Measurements from ENCODE around the gene UPK1B.

The UPK1B gene

GRCh38 chr3:119177321-119177720 is 3.9 kb downstream of the UPK1B start:
- DNase-seq: no peak

GRCh38 chr3:119181765-119182164 is 8.4 kb downstream of the UPK1B start:
- DNase-seq: no peak

GRCh38 chr3:119184111-119184510 is 10.7 kb downstream of the UPK1B start:
- DNase-seq: no peak

- DNase-seq: no peak
Observed at GRCh38 chr3:119184796-119185570, 11.6 kb downstream of the UPK1B start.

GRCh38 chr3:119187266-119187665 is 13.9 kb downstream of the UPK1B start:
- no peak for DNase-seq

GRCh38 chr3:119191800-119192199 is 18.4 kb downstream of the UPK1B start:
- DNase-seq: no peak

- DNase-seq: no peak
Observed at GRCh38 chr3:119194237-119195150, 21.1 kb downstream of the UPK1B start.

- DNase-seq: no peak
Observed at GRCh38 chr3:119195151-119195476, 21.7 kb downstream of the UPK1B start.

- no peak for DNase-seq
Observed at GRCh38 chr3:119195911-119196310, 22.5 kb downstream of the UPK1B start.

- DNase-seq: no peak
Observed at GRCh38 chr3:119205209-119205608, 31.8 kb downstream of the UPK1B start.

GRCh38 chr3:119205685-119206084 is 32.3 kb downstream of the UPK1B start:
- DNase-seq: no peak

- no peak for DNase-seq
Observed at GRCh38 chr3:119206611-119207511, 33.5 kb downstream of the UPK1B start.

GRCh38 chr3:119207512-119207875 is 34.1 kb downstream of the UPK1B start:
- DNase-seq: no peak

- no peak for DNase-seq
Observed at GRCh38 chr3:119211193-119211592, 37.8 kb downstream of the UPK1B start.

- DNase-seq: no peak
Observed at GRCh38 chr3:119211803-119212202, 38.4 kb downstream of the UPK1B start.

GRCh38 chr3:119219069-119219468 is 45.7 kb downstream of the UPK1B start:
- DNase-seq: peak; percentile 14 to 20

GRCh38 chr3:119220198-119220597 is 46.8 kb downstream of the UPK1B start:
- DNase-seq: no peak

- DNase-seq: no peak
Observed at GRCh38 chr3:119220970-119221667, 47.7 kb downstream of the UPK1B start.

GRCh38 chr3:119221779-119222320 is 48.5 kb downstream of the UPK1B start:
- DNase-seq: no peak

- no peak for DNase-seq
Observed at GRCh38 chr3:119222391-119222790, 49.0 kb downstream of the UPK1B start.

GRCh38 chr3:119223511-119223910 is 50.1 kb downstream of the UPK1B start:
- DNase-seq: no peak

GRCh38 chr3:119225121-119225520 is 51.7 kb downstream of the UPK1B start:
- DNase-seq: no peak
